ENCODE measurements around the gene DCLK3. TPM values are rescaled to one million over a fixed set of nuclear protein-coding genes. Genes with fewer than 3 reads are reported as not detected.

DCLK3 gene
- total and polyA plus RNA-seq, 2 of the 8 experiments (the other 6 are each of a cell fraction or from before 2014, with no cell fraction given) = 0.27 to 0.63 TPM

DNA sequence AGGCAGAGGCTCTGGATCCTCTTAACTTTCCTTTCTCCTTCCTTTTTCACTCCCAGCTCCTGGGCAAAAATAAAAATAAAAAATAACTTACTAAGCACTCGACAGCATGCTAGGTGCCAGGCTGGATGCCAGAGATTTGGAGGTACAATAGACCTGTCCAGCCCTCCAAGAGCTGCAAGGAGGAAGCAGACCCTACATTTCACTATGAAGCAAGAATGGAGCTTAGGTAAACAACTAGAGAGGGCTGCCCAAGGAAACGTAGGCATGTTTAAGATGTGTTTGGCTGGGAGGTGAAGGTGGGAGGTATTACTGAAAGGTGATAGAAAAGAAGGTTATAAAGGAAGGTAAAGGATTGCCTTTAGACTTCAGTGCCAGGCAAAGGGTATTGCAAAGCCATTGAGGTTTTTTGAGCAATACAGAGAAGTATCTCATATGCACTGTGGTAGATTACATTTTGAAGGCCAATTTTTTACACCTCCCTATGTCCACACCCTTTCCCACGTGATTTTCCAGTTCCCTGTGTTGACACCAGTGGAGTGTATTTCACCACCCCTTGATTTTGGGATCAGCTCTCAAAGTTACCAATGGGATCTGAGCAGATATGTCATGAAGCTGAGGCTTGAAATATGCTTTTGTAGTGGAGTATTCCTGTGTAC lies 69.1 kb downstream of the DCLK3 start (continued):
- no peak for TF ChIP-seq EP300 (IDR thresholded peaks at IDR 0.05; ENCODE audit: borderline replicate concordance in 1 of 2, low read depth in 2 of 2, low read length in 2 of 2)
- no peak for TF ChIP-seq CHD2 (IDR thresholded peaks at IDR 0.05; ENCODE audit: low read length)
- no peak for TF ChIP-seq RNF2 (IDR thresholded peaks at IDR 0.05; ENCODE audit: borderline replicate concordance, low read depth, low read length, missing control alignments, poor library complexity, severe bottlenecking)
- TF ChIP-seq SP4 (IDR thresholded peaks at IDR 0.05; ENCODE audit: low read length) = no peak
